K562 (cell line): ENCODE data around the gene ZNF222. TPM values are rescaled to one million over a fixed set of nuclear protein-coding genes. Genes with fewer than 3 reads are reported as not detected.

Experiments used
- CEBPB ChIP-seq: fragments of 450-650 bp; IDR thresholded peaks from 2 replicates; pipeline ENCODE4 v1.6.1; 2016; ENCODE audit warnings: missing genetic modification characterization, missing compliant biosample characterization
- E2F1 ChIP-seq: sonication (generic); formaldehyde crosslinking; IDR thresholded peaks from 2 replicates; pipeline ENCODE4 v1.8.1; 2023; ENCODE audit warnings: mild to moderate bottlenecking, missing genetic modification reagents, moderate library complexity
- HMGN3 ChIP-seq: IDR thresholded peaks from 2 replicates; pipeline ENCODE4 v1.6.1; 2011; ENCODE audit warnings: borderline replicate concordance, low read depth, mild to moderate bottlenecking, mixed read lengths, low read length; ENCODE audit not compliant: insufficient read length; ENCODE audit errors: extremely low read depth
- HNRNPK ChIP-seq: fragments of 200-400 bp; formaldehyde crosslinking; IDR thresholded peaks from one replicate; pipeline ENCODE4 v1.6.1; 2018; ENCODE audit warnings: mild to moderate bottlenecking, low read depth, low read length; ENCODE audit not compliant: poor library complexity, severe bottlenecking
- MGA ChIP-seq: fragments of 450-650 bp; IDR thresholded peaks from 2 replicates; pipeline ENCODE4 v1.6.1; 2016; ENCODE audit warnings: mild to moderate bottlenecking, moderate library complexity
- TBL1XR1 ChIP-seq, 2 experiments: IDR thresholded peaks; 2 replicates each; pipeline ENCODE4 v1.6.1; 2012; ENCODE audit warnings: improper control_type of control experiment in 2 of 2, low read length in 2 of 2, mild to moderate bottlenecking in 1 of 2
- THRAP3 ChIP-seq: fragments of 450-650 bp; IDR thresholded peaks from 2 replicates; pipeline ENCODE4 v1.6.1; 2016; ENCODE audit warnings: mild to moderate bottlenecking, inconsistent platforms, borderline replicate concordance
- ZEB2 ChIP-seq: fragments of 450-650 bp; IDR thresholded peaks from 2 replicates; pipeline ENCODE4 v1.6.1; 2016
- polyA plus RNA-seq, 8 experiments: library from polyadenylated mRNA; depleted of rRNA in 4 of 8; stranded (reverse) in 5 of 8; unstranded in 3 of 8; fragments of >200 nt; fragmentation: Nextera tagmentation in 2 of 8; fragmentation: Illumina TruSeq in 1 of 8; extraction: Ambion mirVana in 2 of 8; extraction: Trizol in 1 of 8; gene quantifications; 2 replicates each; pipeline versions ENCODE4 v1.2.1 to v1.2.3, GENCODE V29; 2011 to 2014; ENCODE audit warnings: inconsistent platforms in 1 of 8, missing spikeins in 1 of 8
- total RNA-seq, 7 experiments: library from RNA; depleted of rRNA in 6 of 7; stranded (reverse); fragments of >200 nt in 6 of 7; fragmentation: Illumina TruSeq in 2 of 7; extraction: Trizol in 2 of 7; gene quantifications; 2 replicates each; pipeline versions ENCODE4 v1.2.1 to v1.2.3, GENCODE V29; 2011 to 2021; ENCODE audit warnings: low replicate concordance in 1 of 7
- TF ChIP-seq, protein P1 (sequence below): fragments of 450-650 bp; IDR thresholded peaks from 2 replicates; pipeline ENCODE4 v1.6.1; 2017; ENCODE audit warnings: antibody characterized with exemption, mild to moderate bottlenecking

The ZNF222 gene
- total and polyA plus RNA-seq, 9 of the 15 experiments (the other 6 are each of a cell fraction or from before 2014, with no cell fraction given) = 2.3 to 4.5 (median 3.0) TPM

DNA sequence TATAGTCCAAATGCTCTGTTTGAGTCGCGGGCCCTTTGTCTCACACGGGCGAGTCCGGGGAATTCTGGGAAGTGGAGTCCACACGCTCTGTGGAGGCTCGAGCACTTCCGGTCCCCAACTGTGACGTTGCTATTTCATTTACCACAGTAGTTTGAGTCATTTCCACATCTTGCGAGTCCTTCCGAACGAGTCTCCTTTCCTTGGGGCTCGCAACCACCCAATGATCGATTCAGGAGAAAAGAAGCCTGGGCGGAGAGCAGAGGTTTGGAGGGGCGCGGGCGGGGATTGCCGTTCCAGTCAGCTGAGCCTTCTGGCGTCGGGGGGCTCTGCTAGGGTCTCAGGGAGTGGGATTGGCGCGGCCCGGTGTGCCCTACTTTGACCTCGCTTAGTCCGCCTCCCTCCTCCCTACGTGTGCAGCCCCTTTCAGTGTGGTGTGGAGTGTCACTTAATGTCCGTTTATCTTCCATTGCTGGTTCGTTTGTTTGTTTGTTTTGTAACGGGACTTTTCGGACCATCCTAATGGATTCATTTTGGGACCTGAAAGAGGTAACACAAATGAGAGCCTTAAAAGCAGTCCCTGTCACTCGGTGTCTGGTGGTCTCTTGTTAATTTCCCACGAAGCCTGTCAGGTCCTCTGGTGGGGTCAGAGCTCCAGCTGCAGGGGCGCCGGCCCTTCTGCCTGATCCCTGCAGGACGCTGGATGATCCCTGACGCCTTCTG, at the start of gene ZNF222 (continued):
- no peak for TF ChIP-seq E2F1
- no peak for TF ChIP-seq MGA
- peak; percentile 56 for TF ChIP-seq CEBPB (tag)
- TF ChIP-seq, protein P1, sequence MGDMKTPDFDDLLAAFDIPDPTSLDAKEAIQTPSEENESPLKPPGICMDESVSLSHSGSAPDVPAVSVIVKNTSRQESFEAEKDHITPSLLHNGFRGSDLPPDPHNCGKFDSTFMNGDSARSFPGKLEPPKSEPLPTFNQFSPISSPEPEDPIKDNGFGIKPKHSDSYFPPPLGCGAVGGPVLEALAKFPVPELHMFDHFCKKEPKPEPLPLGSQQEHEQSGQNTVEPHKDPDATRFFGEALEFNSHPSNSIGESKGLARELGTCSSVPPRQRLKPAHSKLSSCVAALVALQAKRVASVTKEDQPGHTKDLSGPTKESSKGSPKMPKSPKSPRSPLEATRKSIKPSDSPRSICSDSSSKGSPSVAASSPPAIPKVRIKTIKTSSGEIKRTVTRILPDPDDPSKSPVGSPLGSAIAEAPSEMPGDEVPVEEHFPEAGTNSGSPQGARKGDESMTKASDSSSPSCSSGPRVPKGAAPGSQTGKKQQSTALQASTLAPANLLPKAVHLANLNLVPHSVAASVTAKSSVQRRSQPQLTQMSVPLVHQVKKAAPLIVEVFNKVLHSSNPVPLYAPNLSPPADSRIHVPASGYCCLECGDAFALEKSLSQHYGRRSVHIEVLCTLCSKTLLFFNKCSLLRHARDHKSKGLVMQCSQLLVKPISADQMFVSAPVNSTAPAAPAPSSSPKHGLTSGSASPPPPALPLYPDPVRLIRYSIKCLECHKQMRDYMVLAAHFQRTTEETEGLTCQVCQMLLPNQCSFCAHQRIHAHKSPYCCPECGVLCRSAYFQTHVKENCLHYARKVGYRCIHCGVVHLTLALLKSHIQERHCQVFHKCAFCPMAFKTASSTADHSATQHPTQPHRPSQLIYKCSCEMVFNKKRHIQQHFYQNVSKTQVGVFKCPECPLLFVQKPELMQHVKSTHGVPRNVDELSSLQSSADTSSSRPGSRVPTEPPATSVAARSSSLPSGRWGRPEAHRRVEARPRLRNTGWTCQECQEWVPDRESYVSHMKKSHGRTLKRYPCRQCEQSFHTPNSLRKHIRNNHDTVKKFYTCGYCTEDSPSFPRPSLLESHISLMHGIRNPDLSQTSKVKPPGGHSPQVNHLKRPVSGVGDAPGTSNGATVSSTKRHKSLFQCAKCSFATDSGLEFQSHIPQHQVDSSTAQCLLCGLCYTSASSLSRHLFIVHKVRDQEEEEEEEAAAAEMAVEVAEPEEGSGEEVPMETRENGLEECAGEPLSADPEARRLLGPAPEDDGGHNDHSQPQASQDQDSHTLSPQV = no peak
- no peak for TF ChIP-seq THRAP3
- TF ChIP-seq HMGN3 = no peak
- TF ChIP-seq HNRNPK = no peak
- 0 out of 4 replicates have a peak, but pooled peaks of 1 of the 2 experiments have one; percentile 59 for TF ChIP-seq TBL1XR1 (IDR thresholded peaks at IDR 0.05; ENCODE audit: low read length in 2 of 2)
- TF ChIP-seq ZEB2 = no peak
